Measurements from ENCODE around the gene PRPF40B. TPM values are rescaled to one million over a fixed set of nuclear protein-coding genes. Genes with fewer than 3 reads are reported as not detected.

PRPF40B gene
- total RNA-seq, 3 donors from 2014 or later (not counting 1 experiment from before 2014, with no cell fraction given), result 5.6 to 6.8 (median 5.9) TPM

DNA sequence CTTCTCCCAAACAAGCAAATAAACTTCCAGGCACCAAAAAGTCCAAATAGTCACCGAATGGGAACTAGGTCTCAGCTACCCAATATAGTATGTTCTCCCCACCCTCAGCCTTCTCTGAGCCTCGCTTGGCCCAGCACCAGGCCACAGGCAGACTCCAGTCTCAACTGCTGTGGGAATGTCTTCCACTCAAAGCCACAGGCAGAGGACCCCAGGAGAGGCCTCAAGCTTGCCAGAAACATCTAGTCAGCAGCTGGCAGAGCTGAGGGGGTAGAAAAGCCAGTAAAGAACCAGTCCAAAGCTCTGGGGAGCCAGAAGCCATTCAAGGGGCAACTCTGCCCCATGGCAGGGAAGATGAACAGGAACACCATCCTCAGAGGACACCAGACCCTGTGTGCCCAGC is 42.0 kb downstream of the PRPF40B start:
- DNase-seq, result no peak
- Mint-ChIP-seq H3K4me1 (peaks cover 73 to 89% of the 10 kb centered on the region in 2 donors), H3K9me3 (no peaks in the 10 kb centered on the region), H3K36me3 (no peaks in the 10 kb centered on the region), H3K27me3 (ENCODE audit: low read depth in 2 of 2) (no peaks in the 10 kb centered on the region), H3K27ac (peak overlapping the region; percentile 93 to 95), H3K4me3 (no peak overlapping the region)
- Histone ChIP-seq H3K4me3 (ENCODE audit: low read length) (no peak overlapping the region), H3K27me3 (ENCODE audit: control insufficient read depth, insufficient read depth, low read length) (no peaks in the 10 kb centered on the region), H3K27ac (ENCODE audit: low read length) (no peak overlapping the region), H3K9me3 (ENCODE audit: control insufficient read depth, insufficient read depth, low read length) (no peaks in the 10 kb centered on the region), H3K4me1 (ENCODE audit: control insufficient read depth, insufficient read depth, low read length) (peaks cover 57% of the 10 kb centered on the region), H3K36me3 (ENCODE audit: control insufficient read depth, insufficient read depth, low read length) (peaks cover 3% of the 10 kb centered on the region)
- intact Hi-C loops (cut with micrococcal nuclease), result no loop called here
- ATAC-seq, result no peak
- TF ChIP-seq, protein P1, sequence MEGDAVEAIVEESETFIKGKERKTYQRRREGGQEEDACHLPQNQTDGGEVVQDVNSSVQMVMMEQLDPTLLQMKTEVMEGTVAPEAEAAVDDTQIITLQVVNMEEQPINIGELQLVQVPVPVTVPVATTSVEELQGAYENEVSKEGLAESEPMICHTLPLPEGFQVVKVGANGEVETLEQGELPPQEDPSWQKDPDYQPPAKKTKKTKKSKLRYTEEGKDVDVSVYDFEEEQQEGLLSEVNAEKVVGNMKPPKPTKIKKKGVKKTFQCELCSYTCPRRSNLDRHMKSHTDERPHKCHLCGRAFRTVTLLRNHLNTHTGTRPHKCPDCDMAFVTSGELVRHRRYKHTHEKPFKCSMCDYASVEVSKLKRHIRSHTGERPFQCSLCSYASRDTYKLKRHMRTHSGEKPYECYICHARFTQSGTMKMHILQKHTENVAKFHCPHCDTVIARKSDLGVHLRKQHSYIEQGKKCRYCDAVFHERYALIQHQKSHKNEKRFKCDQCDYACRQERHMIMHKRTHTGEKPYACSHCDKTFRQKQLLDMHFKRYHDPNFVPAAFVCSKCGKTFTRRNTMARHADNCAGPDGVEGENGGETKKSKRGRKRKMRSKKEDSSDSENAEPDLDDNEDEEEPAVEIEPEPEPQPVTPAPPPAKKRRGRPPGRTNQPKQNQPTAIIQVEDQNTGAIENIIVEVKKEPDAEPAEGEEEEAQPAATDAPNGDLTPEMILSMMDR (IDR thresholded peaks at IDR 0.05), result no peak
- WGBS (ENCODE audit: insufficient coverage), result 85% methylated on average over 2 of the region's 2 CpGs

DNA sequence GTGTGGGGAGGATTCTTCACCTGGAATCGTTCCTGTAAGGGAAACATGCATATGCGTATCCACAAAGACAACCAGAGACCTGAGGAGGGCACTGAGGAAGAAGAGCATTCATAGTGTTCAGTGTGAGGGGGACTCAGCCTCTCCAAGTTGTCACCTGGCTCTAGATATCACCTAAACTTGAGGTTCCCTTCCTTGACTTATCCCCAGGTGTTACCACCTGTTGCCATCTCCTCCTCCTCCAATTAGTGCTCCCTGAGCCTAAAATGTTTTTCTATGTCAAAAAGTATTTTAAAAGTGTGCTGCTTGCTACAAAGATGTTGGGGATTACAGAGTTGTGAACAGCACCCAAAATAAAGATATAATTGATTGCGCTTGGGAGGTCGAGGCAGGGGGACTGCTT is 42.8 kb downstream of the PRPF40B start:
- H3K4me1 ChIP-seq (ENCODE audit: control insufficient read depth, insufficient read depth, low read length), result peaks cover 61% of the 10 kb centered on the region
- no peaks in the 10 kb centered on the region for H3K9me3 ChIP-seq (ENCODE audit: control insufficient read depth, insufficient read depth, low read length)
- TF ChIP-seq, protein P1 (IDR thresholded peaks at IDR 0.05), result no peak
- no peak overlapping the region for H3K4me3 Mint-ChIP-seq
- H3K9me3 Mint-ChIP-seq, result no peaks in the 10 kb centered on the region
- ATAC-seq, result no peak
- H3K27ac Mint-ChIP-seq, result peak overlapping the region; percentile 93 to 95
- no peak overlapping the region for H3K4me3 ChIP-seq (ENCODE audit: low read length)
- H3K36me3 ChIP-seq (ENCODE audit: control insufficient read depth, insufficient read depth, low read length), result peaks cover 3% of the 10 kb centered on the region
- 99% methylated on average over 4 of the region's 4 CpGs for WGBS (ENCODE audit: insufficient coverage)
- intact Hi-C loops (cut with micrococcal nuclease), result no loop called here
- peaks cover 80 to 96% of the 10 kb centered on the region in 2 donors for H3K4me1 Mint-ChIP-seq
- H3K36me3 Mint-ChIP-seq, result no peaks in the 10 kb centered on the region
- H3K27me3 Mint-ChIP-seq (ENCODE audit: low read depth in 2 of 2), result no peaks in the 10 kb centered on the region
- H3K27ac ChIP-seq (ENCODE audit: low read length), result no peak overlapping the region
- no peaks in the 10 kb centered on the region for H3K27me3 ChIP-seq (ENCODE audit: control insufficient read depth, insufficient read depth, low read length)
- DNase-seq, result no peak

DNA sequence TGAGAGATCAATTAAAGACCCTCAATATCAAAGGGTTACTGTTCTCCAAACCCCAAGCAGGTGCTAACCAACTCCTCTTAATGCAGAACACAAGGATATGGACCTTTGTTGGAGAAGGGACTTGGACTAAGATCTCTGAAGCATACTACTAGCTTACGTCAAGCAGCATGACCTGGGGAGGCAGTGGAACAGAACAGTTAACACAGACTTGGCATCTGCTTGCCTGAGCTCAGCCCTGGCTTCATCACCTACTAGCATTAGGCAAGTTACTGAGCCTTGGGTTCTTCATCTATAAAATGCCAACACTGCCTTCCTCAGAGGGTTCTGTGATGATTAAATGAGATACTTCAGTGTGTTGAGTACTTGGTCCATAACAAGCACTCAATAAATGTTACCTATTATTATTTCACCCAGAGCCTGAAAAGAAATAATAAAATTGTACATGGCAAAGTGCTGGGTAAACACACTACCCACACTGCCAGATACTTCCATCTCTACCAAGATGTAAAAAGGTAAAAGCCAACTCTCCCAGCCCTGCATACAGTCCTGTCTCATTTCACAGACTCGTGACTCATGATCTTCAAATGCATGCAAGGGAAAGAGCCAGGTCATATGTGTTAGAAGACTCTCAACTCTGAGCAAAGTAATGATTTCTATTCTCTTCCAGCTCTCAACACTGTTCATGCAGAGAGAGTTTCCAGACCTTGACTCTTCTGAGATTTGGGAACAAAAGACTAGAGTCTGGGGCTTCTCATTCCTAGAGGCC is 44.1 kb downstream of the PRPF40B start:
- intact Hi-C loops (cut with micrococcal nuclease), result no loop called here
- H3K27ac ChIP-seq (ENCODE audit: low read length), result no peak overlapping the region
- no peaks in the 10 kb centered on the region for H3K36me3 Mint-ChIP-seq
- DNase-seq, result no peak
- 73% methylated on average over 2 of the region's 2 CpGs for WGBS (ENCODE audit: insufficient coverage)
- TF ChIP-seq, protein P1 (IDR thresholded peaks at IDR 0.05), result no peak
- peaks cover 61% of the 10 kb centered on the region for H3K4me1 ChIP-seq (ENCODE audit: control insufficient read depth, insufficient read depth, low read length)
- H3K4me3 ChIP-seq (ENCODE audit: low read length), result no peak overlapping the region
- H3K4me1 Mint-ChIP-seq, result peaks cover 80 to 96% of the 10 kb centered on the region in 2 donors
- no peak for ATAC-seq
- no peaks in the 10 kb centered on the region for H3K9me3 Mint-ChIP-seq
- H3K9me3 ChIP-seq (ENCODE audit: control insufficient read depth, insufficient read depth, low read length), result no peaks in the 10 kb centered on the region
- no peaks in the 10 kb centered on the region for H3K27me3 Mint-ChIP-seq (ENCODE audit: low read depth in 2 of 2)
- H3K36me3 ChIP-seq (ENCODE audit: control insufficient read depth, insufficient read depth, low read length), result no peaks in the 10 kb centered on the region
- H3K27ac Mint-ChIP-seq, result peak overlapping the region; percentile 89 to 92
- H3K4me3 Mint-ChIP-seq, result no peak overlapping the region
- no peaks in the 10 kb centered on the region for H3K27me3 ChIP-seq (ENCODE audit: control insufficient read depth, insufficient read depth, low read length)

Measured in natural killer cell (primary cell).